ENCODE results near the gene GABRB3. TPM values are rescaled to one million over a fixed set of nuclear protein-coding genes. Genes with fewer than 3 reads are reported as not detected.

The GABRB3 gene
- total RNA-seq, 1 donor from 2014 or later, result 2.7 TPM

GRCh38 chr15:26580943-26581342 lies 191.9 kb downstream of the GABRB3 start:
- no peak for DNase-seq (ENCODE audit: low spot score)
- intact Hi-C loops (cut with DNase I), result no loop called here

GRCh38 chr15:26572602-26573350 lies 200.1 kb downstream of the GABRB3 start:
- DNase-seq (ENCODE audit: low spot score), result no peak
- intact Hi-C loops (cut with DNase I), result no loop called here

GRCh38 chr15:26571346-26571745 lies 201.5 kb downstream of the GABRB3 start:
- DNase-seq (ENCODE audit: low spot score), result no peak
- intact Hi-C loops (cut with DNase I), result no loop called here

- no peak for DNase-seq (ENCODE audit: low spot score)
- intact Hi-C loops (cut with DNase I), result no loop called here
Observed at GRCh38 chr15:26565542-26565941, 207.3 kb downstream of the GABRB3 start.

- intact Hi-C loops (cut with DNase I), result no loop called here
- no peak for DNase-seq (ENCODE audit: low spot score)
Observed at GRCh38 chr15:26564361-26564760, 208.5 kb downstream of the GABRB3 start.

- no peak for DNase-seq (ENCODE audit: low spot score)
- intact Hi-C loops (cut with DNase I), result no loop called here
Observed at GRCh38 chr15:26562336-26562735, 210.5 kb downstream of the GABRB3 start.

GRCh38 chr15:26561896-26562295 lies 211.0 kb downstream of the GABRB3 start:
- intact Hi-C loops (cut with DNase I), result no loop called here
- no peak for DNase-seq (ENCODE audit: low spot score)

- no peak for DNase-seq (ENCODE audit: low spot score)
- intact Hi-C loops (cut with DNase I), result no loop called here
Observed at GRCh38 chr15:26561130-26561529, 211.7 kb downstream of the GABRB3 start.

- intact Hi-C loops (cut with DNase I), result no loop called here
- no peak for DNase-seq (ENCODE audit: low spot score)
Observed at GRCh38 chr15:26555898-26556297, 217.0 kb downstream of the GABRB3 start.

GRCh38 chr15:26551473-26551872 lies 221.4 kb downstream of the GABRB3 start:
- no peak for DNase-seq (ENCODE audit: low spot score)
- intact Hi-C loops (cut with DNase I), result no loop called here

- intact Hi-C loops (cut with DNase I), result no loop called here
- no peak for DNase-seq (ENCODE audit: low spot score)
Observed at GRCh38 chr15:26550880-26551279, 222.0 kb downstream of the GABRB3 start.

- no peak for DNase-seq (ENCODE audit: low spot score)
- intact Hi-C loops (cut with DNase I), result no loop called here
Observed at GRCh38 chr15:26537663-26538062, 235.2 kb downstream of the GABRB3 start.

- intact Hi-C loops (cut with DNase I), result no loop called here
Observed at GRCh38 chr15:26531489-26531888, 241.4 kb downstream of the GABRB3 start.

GRCh38 chr15:26525096-26525495 lies 247.8 kb downstream of the GABRB3 start:
- intact Hi-C loops (cut with DNase I), result no loop called here

More at GRCh38 chr15:26531489-26531888, 241.4 kb downstream of the GABRB3 start:
- no peak for DNase-seq (ENCODE audit: low spot score)

GRCh38 chr15:26521691-26522198 lies 251.1 kb downstream of the GABRB3 start:
- intact Hi-C loops (cut with DNase I), result no loop called here
- no peak for DNase-seq (ENCODE audit: low spot score)

More at GRCh38 chr15:26525096-26525495, 247.8 kb downstream of the GABRB3 start:
- no peak for DNase-seq (ENCODE audit: low spot score)

- DNase-seq (ENCODE audit: low spot score), result no peak
- intact Hi-C loops (cut with DNase I), result no loop called here
Observed at GRCh38 chr15:26521130-26521529, 251.7 kb downstream of the GABRB3 start.

GRCh38 chr15:26518885-26519284 lies 254.0 kb downstream of the GABRB3 start:
- no peak for DNase-seq (ENCODE audit: low spot score)
- intact Hi-C loops (cut with DNase I), result no loop called here

GRCh38 chr15:26516102-26516980 lies 256.5 kb downstream of the GABRB3 start:
- no peak for DNase-seq (ENCODE audit: low spot score)
- intact Hi-C loops (cut with DNase I), result no loop called here

- no peak for DNase-seq (ENCODE audit: low spot score)
- intact Hi-C loops (cut with DNase I), result no loop called here
Observed at GRCh38 chr15:26504009-26504408, 268.9 kb downstream of the GABRB3 start.

Measured in cardiac septum (tissue), 1 donor.